ENCODE results near the gene S100Z.

Gene S100Z

DNA sequence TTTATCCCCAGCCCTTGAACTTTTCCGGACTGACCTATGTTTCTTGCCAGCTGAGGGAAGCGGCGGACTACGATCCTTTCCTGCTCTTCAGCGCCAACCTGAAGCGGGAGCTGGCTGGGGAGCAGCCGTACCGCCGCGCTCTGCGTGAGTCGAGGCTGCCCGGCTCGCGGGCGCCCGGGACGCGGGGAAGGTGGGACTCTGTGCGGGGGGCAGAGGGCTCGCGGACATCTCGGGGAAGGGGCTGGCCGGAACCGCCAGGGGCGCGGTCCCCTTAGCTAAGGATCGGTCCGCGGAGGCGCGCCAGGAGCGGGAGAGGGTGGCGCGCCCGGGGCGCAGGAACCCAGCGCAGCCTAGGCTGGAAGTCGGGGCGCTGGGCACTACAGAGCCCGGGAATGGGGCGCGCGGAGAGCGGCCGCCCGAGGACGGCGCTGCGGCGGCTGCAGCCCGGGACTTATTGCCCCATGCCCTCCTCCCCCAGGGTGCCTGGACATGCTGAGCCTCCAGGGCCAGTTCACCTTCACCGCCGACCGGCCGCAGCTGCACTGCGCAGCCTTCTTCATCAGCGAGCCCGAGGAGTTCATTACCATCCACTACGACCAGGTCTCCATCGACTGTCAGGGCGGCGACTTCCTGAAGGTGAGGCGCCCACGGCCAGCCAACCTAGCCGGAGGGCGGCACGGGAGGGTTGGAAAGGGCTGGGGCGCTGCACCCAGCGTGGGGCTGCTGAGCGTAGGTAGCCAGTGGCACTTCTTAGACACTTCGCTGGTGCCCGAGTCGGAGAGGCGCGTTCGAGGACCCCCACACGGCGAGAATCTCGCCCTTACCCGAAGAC, 104.0 kb downstream of the S100Z start:
- no peak for DNase-seq (ENCODE audit: low read depth in 2 of 2)

DNA sequence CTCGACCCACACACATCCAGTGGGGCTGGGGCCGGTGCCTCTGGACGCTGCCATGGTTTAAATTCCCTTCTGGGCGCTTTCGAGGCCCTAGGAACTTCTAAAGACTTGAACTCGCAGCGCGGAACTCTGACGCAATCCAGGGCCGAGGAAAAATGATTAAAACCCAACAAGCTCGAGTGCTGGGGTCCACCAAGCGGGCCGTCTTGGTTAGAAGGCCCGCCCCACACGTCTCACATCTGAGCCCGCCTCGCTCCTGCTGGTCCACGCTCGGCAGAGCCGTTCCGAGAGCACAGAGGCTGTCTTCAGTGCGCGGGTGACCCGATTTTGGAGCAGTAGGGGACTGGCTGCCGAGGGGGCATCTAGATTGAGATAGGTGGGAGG, 104.6 kb downstream of the S100Z start:
- DNase-seq (ENCODE audit: low read depth in 2 of 2), result no peak

DNA sequence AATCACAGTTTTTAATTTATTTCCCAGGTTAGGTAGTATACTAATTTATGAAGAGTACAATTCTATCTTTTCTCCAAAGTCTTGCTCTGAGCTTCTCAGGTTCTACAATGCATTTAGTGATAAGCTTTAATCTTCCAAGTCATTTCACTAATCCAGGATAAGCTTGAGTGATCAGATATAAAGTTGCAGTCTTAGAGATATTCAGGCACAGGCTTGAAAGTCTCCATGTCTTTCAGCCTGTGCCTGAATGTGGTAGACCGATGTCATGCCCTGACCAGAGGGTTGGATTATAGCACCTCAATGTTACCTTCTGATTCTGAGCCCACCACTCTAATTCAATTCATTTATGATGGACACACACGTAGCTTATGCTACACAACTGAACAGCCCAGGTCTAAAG, 106.2 kb downstream of the S100Z start:
- DNase-seq (ENCODE audit: low read depth in 2 of 2), result no peak

DNA sequence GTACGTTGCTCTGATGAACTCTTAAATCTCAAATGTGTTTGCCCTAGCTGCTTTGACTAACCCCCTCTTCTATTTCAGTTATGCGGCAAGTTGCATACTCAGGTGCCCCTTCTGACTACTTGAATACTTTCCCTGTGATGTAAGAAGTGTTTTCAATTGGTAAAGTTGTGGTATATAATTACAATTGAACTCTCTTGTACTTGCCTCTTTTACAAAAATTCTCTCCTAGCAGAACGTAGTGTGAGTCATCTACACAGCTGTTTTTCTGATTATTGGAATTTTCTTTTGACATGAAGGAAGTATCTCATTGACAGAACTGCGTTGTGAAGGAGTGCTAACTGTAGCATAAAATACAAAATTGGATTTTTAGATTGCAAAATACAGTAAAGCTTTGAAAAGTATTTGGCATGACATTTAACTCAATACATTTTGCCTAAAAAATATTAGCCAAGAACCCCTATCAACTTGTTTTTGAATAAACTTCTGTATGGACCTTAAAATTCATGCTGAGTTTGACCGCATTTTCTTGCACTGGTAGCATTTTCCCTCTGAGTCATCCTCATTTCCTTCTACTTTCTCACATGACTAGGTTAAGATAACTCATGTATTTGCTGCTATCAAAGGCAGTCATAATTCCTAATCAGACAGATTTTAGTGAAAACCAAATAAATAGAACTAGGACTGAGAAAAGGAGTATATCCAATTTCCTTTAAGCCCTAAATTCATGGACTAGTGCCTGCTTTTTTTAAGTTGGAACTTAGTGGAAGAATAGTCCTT, 109.4 kb downstream of the S100Z start:
- no peak for DNase-seq (ENCODE audit: low read depth in 2 of 2)

DNA sequence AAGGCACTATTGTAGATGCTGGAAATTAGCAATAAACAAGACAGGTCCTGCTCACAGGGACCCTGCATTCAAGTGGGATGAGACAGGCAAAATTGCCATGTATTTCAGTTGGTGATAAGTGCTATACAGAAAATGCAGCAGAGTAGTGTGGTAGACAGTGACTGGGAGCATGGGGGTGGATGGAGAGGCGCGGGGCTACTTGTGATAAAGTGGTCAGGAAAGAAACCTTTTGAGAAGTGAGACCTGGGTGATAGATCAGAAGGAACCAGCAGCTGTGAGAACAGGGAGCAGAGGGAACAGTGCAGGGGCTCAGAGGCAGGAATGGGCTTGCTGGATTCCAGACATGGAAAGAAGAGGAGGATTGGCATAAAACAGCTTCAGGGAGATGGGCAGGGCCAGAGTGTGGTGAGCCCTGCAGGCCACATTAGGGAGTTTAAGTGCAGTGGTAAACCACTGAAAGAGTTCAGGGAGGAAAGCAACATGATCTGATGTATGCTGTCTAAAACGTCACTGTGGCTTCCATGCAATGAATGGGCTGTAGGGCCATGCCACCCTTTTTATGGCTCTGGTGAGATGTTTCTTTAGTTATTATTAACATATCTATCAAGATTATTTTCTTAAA, 110.3 kb downstream of the S100Z start:
- DNase-seq (ENCODE audit: low read depth in 2 of 2), result no peak

DNA sequence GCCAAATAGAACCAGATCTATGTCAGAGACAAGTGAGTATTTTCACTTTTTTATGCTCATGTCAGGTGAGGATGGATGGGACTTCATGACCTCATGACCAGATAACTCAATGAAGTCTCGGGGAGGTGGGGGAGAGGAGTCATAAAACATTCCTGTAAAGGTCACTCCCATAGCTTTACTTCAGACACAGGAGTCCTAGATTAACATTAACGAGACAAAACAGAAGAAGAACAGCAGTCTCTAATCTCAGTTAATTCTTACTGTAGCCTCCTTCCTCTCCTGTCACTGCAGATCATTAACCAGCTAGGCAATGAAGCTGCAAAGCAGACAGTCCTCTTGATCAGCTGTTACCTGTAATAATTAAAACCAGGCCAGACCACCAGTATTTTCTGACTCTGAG, 114.2 kb downstream of the S100Z start:
- no peak for DNase-seq (ENCODE audit: low read depth in 2 of 2)
